ENCODE measurements around the gene NTRK2.

The NTRK2 gene

DNA sequence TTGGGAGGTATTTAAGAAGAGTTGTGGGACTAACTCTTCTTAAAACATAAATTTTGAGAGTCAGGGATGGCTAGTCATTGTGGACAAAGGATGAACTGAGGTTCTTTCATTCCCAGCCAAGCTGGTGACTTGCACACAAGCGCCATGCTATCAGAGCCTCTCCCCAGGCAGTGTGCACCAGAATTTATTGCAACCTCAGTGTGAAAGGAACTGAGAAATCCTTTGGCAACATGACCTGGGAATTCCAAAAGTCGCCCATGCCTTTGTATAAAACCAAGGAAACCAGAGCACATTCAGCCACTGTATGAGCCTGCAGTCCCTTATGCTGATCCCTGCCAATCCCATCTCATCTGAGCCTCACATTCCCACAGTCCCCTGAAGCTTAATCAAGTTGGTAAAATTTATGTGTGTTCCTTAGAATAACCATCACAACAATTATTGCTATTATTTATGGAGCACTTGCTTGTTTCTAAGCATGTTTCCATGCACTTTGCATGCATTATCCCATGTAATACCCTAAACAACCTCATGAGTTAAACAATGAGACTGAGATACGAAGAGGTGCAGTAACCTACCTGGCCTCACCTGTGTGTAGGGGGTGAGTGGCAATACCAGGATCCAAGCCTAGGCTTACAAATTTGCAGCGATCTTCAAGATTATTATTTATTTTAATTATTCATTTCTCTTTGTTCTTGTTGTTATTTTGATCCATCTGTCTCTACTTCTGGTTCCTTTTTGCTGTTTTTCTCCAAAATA is 116.4 kb downstream of the NTRK2 start:
- DNase-seq: no peak
- Histone ChIP-seq H3K79me2 (ENCODE audit: insufficient read depth, low read length) (no peaks in the 10 kb centered on the region), H2AFZ (ENCODE audit: low read depth, low read length) (no peak overlapping the region), H3K9me3 (ENCODE audit: insufficient read depth, low read length, severe bottlenecking) (no peaks in the 10 kb centered on the region), H3K4me1 (ENCODE audit: insufficient read depth, low read length) (no peaks in the 10 kb centered on the region), H3K27me3 (ENCODE audit: insufficient read depth, low read length, poor library complexity) (peaks cover 2% of the 10 kb centered on the region), H3K4me2 (ENCODE audit: insufficient read depth, low read length) (no peak overlapping the region), H3K9ac (ENCODE audit: low read depth, low read length) (no peak overlapping the region), H4K20me1 (ENCODE audit: insufficient read depth, low read length) (no peaks in the 10 kb centered on the region), H3K4me3 (ENCODE audit: low read depth in 1 of 2, low read length in 2 of 2) (no peak overlapping the region), H3K27ac (ENCODE audit: low read length) (no peak overlapping the region), H3K36me3 (ENCODE audit: insufficient read depth, low read length) (no peaks in the 10 kb centered on the region)
- TF ChIP-seq EZH2 (IDR thresholded peaks at IDR 0.05; ENCODE audit: borderline replicate concordance, low read depth, low read length, severe bottlenecking): no peak
- TF ChIP-seq, protein P1, sequence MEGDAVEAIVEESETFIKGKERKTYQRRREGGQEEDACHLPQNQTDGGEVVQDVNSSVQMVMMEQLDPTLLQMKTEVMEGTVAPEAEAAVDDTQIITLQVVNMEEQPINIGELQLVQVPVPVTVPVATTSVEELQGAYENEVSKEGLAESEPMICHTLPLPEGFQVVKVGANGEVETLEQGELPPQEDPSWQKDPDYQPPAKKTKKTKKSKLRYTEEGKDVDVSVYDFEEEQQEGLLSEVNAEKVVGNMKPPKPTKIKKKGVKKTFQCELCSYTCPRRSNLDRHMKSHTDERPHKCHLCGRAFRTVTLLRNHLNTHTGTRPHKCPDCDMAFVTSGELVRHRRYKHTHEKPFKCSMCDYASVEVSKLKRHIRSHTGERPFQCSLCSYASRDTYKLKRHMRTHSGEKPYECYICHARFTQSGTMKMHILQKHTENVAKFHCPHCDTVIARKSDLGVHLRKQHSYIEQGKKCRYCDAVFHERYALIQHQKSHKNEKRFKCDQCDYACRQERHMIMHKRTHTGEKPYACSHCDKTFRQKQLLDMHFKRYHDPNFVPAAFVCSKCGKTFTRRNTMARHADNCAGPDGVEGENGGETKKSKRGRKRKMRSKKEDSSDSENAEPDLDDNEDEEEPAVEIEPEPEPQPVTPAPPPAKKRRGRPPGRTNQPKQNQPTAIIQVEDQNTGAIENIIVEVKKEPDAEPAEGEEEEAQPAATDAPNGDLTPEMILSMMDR (IDR thresholded peaks at IDR 0.05; ENCODE audit: borderline replicate concordance, extremely low read depth, low read length, poor library complexity, severe bottlenecking): no peak
- ATAC-seq (ENCODE audit: insufficient read depth, low read depth): no peak

- ATAC-seq (ENCODE audit: insufficient read depth, low read depth): no peak
- Histone ChIP-seq H3K9me3 (ENCODE audit: insufficient read depth, low read length, severe bottlenecking) (no peaks in the 10 kb centered on the region), H3K27ac (ENCODE audit: low read length) (no peak overlapping the region)
Measured at GRCh38 chr9:84788803-84789462, 119.4 kb downstream of the NTRK2 start.

GRCh38 chr9:84789463-84789830 is 119.9 kb downstream of the NTRK2 start:
- no peaks in the 10 kb centered on the region for H3K36me3 ChIP-seq (ENCODE audit: insufficient read depth, low read length)
- peaks cover 2% of the 10 kb centered on the region for H3K27me3 ChIP-seq (ENCODE audit: insufficient read depth, low read length, poor library complexity)
- ATAC-seq (ENCODE audit: insufficient read depth, low read depth): no peak

More at GRCh38 chr9:84788803-84789462, 119.4 kb downstream of the NTRK2 start:
- peaks cover 2% of the 10 kb centered on the region for H3K27me3 ChIP-seq (ENCODE audit: insufficient read depth, low read length, poor library complexity)
- no peaks in the 10 kb centered on the region for H3K4me1 ChIP-seq (ENCODE audit: insufficient read depth, low read length)
- H3K9ac ChIP-seq (ENCODE audit: low read depth, low read length): no peak overlapping the region
- no peak for DNase-seq
- no peaks in the 10 kb centered on the region for H3K79me2 ChIP-seq (ENCODE audit: insufficient read depth, low read length)
- no peaks in the 10 kb centered on the region for H3K36me3 ChIP-seq (ENCODE audit: insufficient read depth, low read length)
- no peaks in the 10 kb centered on the region for H4K20me1 ChIP-seq (ENCODE audit: insufficient read depth, low read length)
- no peak overlapping the region for H3K4me2 ChIP-seq (ENCODE audit: insufficient read depth, low read length)
- no peak overlapping the region for H3K4me3 ChIP-seq (ENCODE audit: low read depth in 1 of 2, low read length in 2 of 2)
- TF ChIP-seq EZH2 (IDR thresholded peaks at IDR 0.05; ENCODE audit: borderline replicate concordance, low read depth, low read length, severe bottlenecking): no peak
- TF ChIP-seq, protein P1 (IDR thresholded peaks at IDR 0.05; ENCODE audit: borderline replicate concordance, extremely low read depth, low read length, poor library complexity, severe bottlenecking): no peak
- no peak overlapping the region for H2AFZ ChIP-seq (ENCODE audit: low read depth, low read length)

More at GRCh38 chr9:84789463-84789830, 119.9 kb downstream of the NTRK2 start:
- H3K79me2 ChIP-seq (ENCODE audit: insufficient read depth, low read length): no peaks in the 10 kb centered on the region
- H3K4me1 ChIP-seq (ENCODE audit: insufficient read depth, low read length): no peaks in the 10 kb centered on the region
- no peak overlapping the region for H3K27ac ChIP-seq (ENCODE audit: low read length)
- no peaks in the 10 kb centered on the region for H3K9me3 ChIP-seq (ENCODE audit: insufficient read depth, low read length, severe bottlenecking)
- no peak for TF ChIP-seq EZH2 (IDR thresholded peaks at IDR 0.05; ENCODE audit: borderline replicate concordance, low read depth, low read length, severe bottlenecking)
- TF ChIP-seq, protein P1 (IDR thresholded peaks at IDR 0.05; ENCODE audit: borderline replicate concordance, extremely low read depth, low read length, poor library complexity, severe bottlenecking): no peak
- no peak overlapping the region for H2AFZ ChIP-seq (ENCODE audit: low read depth, low read length)
- no peak for DNase-seq
- no peak overlapping the region for H3K9ac ChIP-seq (ENCODE audit: low read depth, low read length)
- H3K4me3 ChIP-seq (ENCODE audit: low read depth in 1 of 2, low read length in 2 of 2): no peak overlapping the region
- H3K4me2 ChIP-seq (ENCODE audit: insufficient read depth, low read length): no peak overlapping the region
- H4K20me1 ChIP-seq (ENCODE audit: insufficient read depth, low read length): no peaks in the 10 kb centered on the region
